ENCODE measurements around the gene ICAM5.

ICAM5 gene

GRCh38 chr19:10343495-10343894 lies 53.7 kb downstream of the ICAM5 start:
- no peak for TF ChIP-seq ARNT (IDR thresholded peaks at IDR 0.05)
- TF ChIP-seq FOXA1 (IDR thresholded peaks at IDR 0.05) = no peak
- TF ChIP-seq LEF1 (IDR thresholded peaks at IDR 0.05; ENCODE audit: borderline replicate concordance) = no peak
- no peak for TF ChIP-seq ELF4 (IDR thresholded peaks at IDR 0.05)
- TF ChIP-seq PKNOX1 (IDR thresholded peaks at IDR 0.05) = no peak
- TF ChIP-seq ZNF384 (IDR thresholded peaks at IDR 0.05) = no peak
- TF ChIP-seq BHLHE40 (IDR thresholded peaks at IDR 0.05; ENCODE audit: borderline replicate concordance) = no peak
- no peak for TF ChIP-seq L3MBTL2 (conservative IDR thresholded peaks at IDR 0.05)
- TF ChIP-seq SP1 (IDR thresholded peaks at IDR 0.05) = no peak
- TF ChIP-seq CTBP1 (IDR thresholded peaks at IDR 0.05; ENCODE audit: borderline replicate concordance) = no peak
- no peak for TF ChIP-seq FOXK2 (IDR thresholded peaks at IDR 0.05)
- TF ChIP-seq SUZ12 (IDR thresholded peaks at IDR 0.05) = no peak
- no peak for TF ChIP-seq HDGF (IDR thresholded peaks at IDR 0.05; ENCODE audit: borderline replicate concordance)
- no peak for TF ChIP-seq NFRKB (IDR thresholded peaks at IDR 0.05)
- TF ChIP-seq FOXM1 (IDR thresholded peaks at IDR 0.05; ENCODE audit: borderline replicate concordance) = no peak
- TF ChIP-seq TARDBP (IDR thresholded peaks at IDR 0.05) = no peak
- no peak for DNase-seq (ENCODE audit: extremely low spot score)
- POLR2A ChIA-PET = interaction anchor here (1.4 kb wide), 1 partner anchor 10 kb away, joined by 4 read pairs; the partner anchor contains the start of gene RAVER1
- CTCF ChIA-PET = interaction anchor here (0.7 kb wide), 1 partner anchor 45 kb away, joined by 4 read pairs; no protein-coding TSS in a partner anchor

DNA sequence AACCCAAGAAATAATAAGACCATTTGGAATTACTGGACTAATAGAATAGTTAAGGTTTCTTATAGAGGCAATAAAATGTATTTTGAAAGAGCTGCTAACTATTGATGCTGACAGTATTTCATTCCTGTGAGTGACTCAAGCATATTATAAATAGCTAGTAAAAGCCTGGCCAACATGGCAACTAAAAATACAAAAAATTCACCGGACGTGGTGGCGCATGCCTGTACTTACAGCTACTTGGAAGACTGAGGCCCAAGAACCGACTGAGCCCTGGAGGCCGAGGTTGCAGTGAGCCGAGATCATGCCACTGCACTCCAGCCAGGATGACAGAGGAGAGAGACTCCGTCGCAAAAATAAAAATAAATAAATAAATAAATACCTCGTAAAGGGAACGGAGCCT lies 55.0 kb downstream of the ICAM5 start:
- DNase-seq (ENCODE audit: extremely low spot score) = no peak
- POLR2A ChIA-PET = no interaction called here
- no peak for TF ChIP-seq FOXM1 (IDR thresholded peaks at IDR 0.05; ENCODE audit: borderline replicate concordance)
- no peak for TF ChIP-seq FOXA1 (IDR thresholded peaks at IDR 0.05)
- no peak for TF ChIP-seq HDGF (IDR thresholded peaks at IDR 0.05; ENCODE audit: borderline replicate concordance)
- TF ChIP-seq CTBP1 (IDR thresholded peaks at IDR 0.05; ENCODE audit: borderline replicate concordance) = no peak
- TF ChIP-seq SP1 (IDR thresholded peaks at IDR 0.05) = no peak
- TF ChIP-seq ZNF384 (IDR thresholded peaks at IDR 0.05) = no peak
- TF ChIP-seq LEF1 (IDR thresholded peaks at IDR 0.05; ENCODE audit: borderline replicate concordance) = no peak
- no peak for TF ChIP-seq ARNT (IDR thresholded peaks at IDR 0.05)
- CTCF ChIA-PET = interaction anchor here (0.7 to 1.2 kb wide), 2 partner anchors 10 to 610 kb away, joined by 3 to 4 read pairs; no protein-coding TSS in a partner anchor

Measured in HEK293T (cell line).